Activated naive CD4-positive, alpha-beta T cell treated with anti-CD3 and anti-CD28 coated beads, Interleukin-2, amount 50 U/mL, for 24 hours (primary cell): ENCODE results near the gene NPPA.
"Not testable (repeated sequence)": the region's sequence is repeated elsewhere in the genome, so short reads cannot be mapped to it uniquely, and the experiment has no call there.

ENCODE experiments used
- H3K27ac Mint-ChIP-seq: one replicate; pipeline ENCODE4 v1.8.0; 2021; ENCODE audit warnings: mild to moderate bottlenecking, mixed read lengths
- H3K27me3 Mint-ChIP-seq: one replicate; pipeline ENCODE4 v1.8.0; 2021; ENCODE audit warnings: mixed read lengths
- H3K36me3 Mint-ChIP-seq: one replicate; pipeline ENCODE4 v1.8.0; 2021; ENCODE audit warnings: mixed read lengths
- H3K4me1 Mint-ChIP-seq: one replicate; pipeline ENCODE4 v1.8.0; 2021; ENCODE audit warnings: mixed read lengths
- H3K4me3 Mint-ChIP-seq: one replicate; pipeline ENCODE4 v1.8.0; 2021; ENCODE audit warnings: mild to moderate bottlenecking, mixed read lengths
- H3K9me3 Mint-ChIP-seq: one replicate; pipeline ENCODE4 v1.8.0; 2021; ENCODE audit warnings: mixed read lengths

Gene NPPA

GRCh38 chr1:11817192-11817591, 30.4 kb downstream of the NPPA start:
- Mint-ChIP-seq H3K27ac (no peak overlapping the region), H3K9me3 (no peaks in the 10 kb centered on the region), H3K4me3 (no peak overlapping the region), H3K36me3 (peaks cover 17% of the 10 kb centered on the region), H3K27me3 (no peaks in the 10 kb centered on the region), H3K4me1 (no peaks in the 10 kb centered on the region)

- Mint-ChIP-seq H3K4me3 (no peak overlapping the region), H3K27ac (no peak overlapping the region), H3K27me3 (no peaks in the 10 kb centered on the region), H3K36me3 (peaks cover 12% of the 10 kb centered on the region), H3K9me3 (no peaks in the 10 kb centered on the region), H3K4me1 (peaks cover 10% of the 10 kb centered on the region)
Measured at GRCh38 chr1:11813021-11813420, 34.6 kb downstream of the NPPA start.

GRCh38 chr1:11807133-11807532, 40.5 kb downstream of the NPPA start:
- H3K4me1 Mint-ChIP-seq, result peaks cover 60% of the 10 kb centered on the region
- peaks cover 5% of the 10 kb centered on the region for H3K36me3 Mint-ChIP-seq
- no peaks in the 10 kb centered on the region for H3K9me3 Mint-ChIP-seq
- H3K27ac Mint-ChIP-seq, result no peak overlapping the region
- H3K4me3 Mint-ChIP-seq, result peak overlapping the region; percentile 97
- no peaks in the 10 kb centered on the region for H3K27me3 Mint-ChIP-seq

- H3K36me3 Mint-ChIP-seq, result peaks cover 2% of the 10 kb centered on the region
- peak overlapping the region; percentile 97 for H3K4me3 Mint-ChIP-seq
- peak overlapping the region; percentile 95 for H3K27ac Mint-ChIP-seq
- no peaks in the 10 kb centered on the region for H3K27me3 Mint-ChIP-seq
- peaks cover 67% of the 10 kb centered on the region for H3K4me1 Mint-ChIP-seq
- H3K9me3 Mint-ChIP-seq, result no peaks in the 10 kb centered on the region
Measured at GRCh38 chr1:11806307-11806936, 41.2 kb downstream of the NPPA start.

GRCh38 chr1:11805422-11806306, 41.9 kb downstream of the NPPA start, which contains the start of the genes CLCN6 and MTHFR:
TSS of gene CLCN6 (plus strand) at chr1:11806191. CDS start at chr1:11806263, 72 bp downstream.
TSS of gene MTHFR (minus strand) at chr1:11805964. CDS start at chr1:11803116, 2,848 bp downstream.
- Mint-ChIP-seq H3K36me3 (peaks cover 4% of the 10 kb centered on the region), H3K27ac (peak within 1 kb of the TSS; percentile 95), H3K4me1 (peaks cover 68% of the 10 kb centered on the region), H3K27me3 (no peaks in the 10 kb centered on the region), H3K4me3 (peak within 1 kb of the TSS; percentile 97), H3K9me3 (no peaks in the 10 kb centered on the region)

- H3K27me3 Mint-ChIP-seq, result no peaks in the 10 kb centered on the region
- peaks cover 4% of the 10 kb centered on the region for H3K36me3 Mint-ChIP-seq
- H3K9me3 Mint-ChIP-seq, result no peaks in the 10 kb centered on the region
- H3K27ac Mint-ChIP-seq, result peak overlapping the region; percentile 17
- H3K4me1 Mint-ChIP-seq, result peaks cover 68% of the 10 kb centered on the region
- peak overlapping the region; percentile 97 for H3K4me3 Mint-ChIP-seq
Measured at GRCh38 chr1:11804666-11805421, 42.7 kb downstream of the NPPA start.

- H3K27me3 Mint-ChIP-seq, H3K36me3 Mint-ChIP-seq, H3K27ac Mint-ChIP-seq, H3K9me3 Mint-ChIP-seq: not testable (repeated sequence)
- Mint-ChIP-seq H3K4me3 (peak overlapping the region; percentile 97), H3K4me1 (peaks cover 64% of the 10 kb centered on the region)
Measured at GRCh38 chr1:11803924-11804665, 43.5 kb downstream of the NPPA start.

- H3K27ac Mint-ChIP-seq, result no peak overlapping the region
- peak overlapping the region; percentile 72 for H3K4me3 Mint-ChIP-seq
- no peaks in the 10 kb centered on the region for H3K9me3 Mint-ChIP-seq
- peaks cover 60% of the 10 kb centered on the region for H3K4me1 Mint-ChIP-seq
- H3K36me3 Mint-ChIP-seq, result peaks cover 2% of the 10 kb centered on the region
- H3K27me3 Mint-ChIP-seq, result no peaks in the 10 kb centered on the region
Measured at GRCh38 chr1:11802973-11803885, 44.4 kb downstream of the NPPA start.

GRCh38 chr1:11802616-11802972, 45.0 kb downstream of the NPPA start:
- Mint-ChIP-seq H3K27ac (peak overlapping the region; percentile 41), H3K4me1 (peaks cover 53% of the 10 kb centered on the region), H3K9me3 (no peaks in the 10 kb centered on the region), H3K27me3 (no peaks in the 10 kb centered on the region), H3K36me3 (peaks cover 2% of the 10 kb centered on the region), H3K4me3 (peak overlapping the region; percentile 72)

- Mint-ChIP-seq H3K36me3 (peaks cover 2% of the 10 kb centered on the region), H3K27me3 (no peaks in the 10 kb centered on the region), H3K9me3 (no peaks in the 10 kb centered on the region), H3K27ac (no peak overlapping the region), H3K4me3 (no peak overlapping the region), H3K4me1 (peaks cover 39% of the 10 kb centered on the region)
Measured at GRCh38 chr1:11800756-11801433, 46.7 kb downstream of the NPPA start.

GRCh38 chr1:11800391-11800755, 47.2 kb downstream of the NPPA start:
- no peak overlapping the region for H3K27ac Mint-ChIP-seq
- H3K36me3 Mint-ChIP-seq, result peaks cover 3% of the 10 kb centered on the region
- no peak overlapping the region for H3K4me3 Mint-ChIP-seq
- no peaks in the 10 kb centered on the region for H3K9me3 Mint-ChIP-seq
- H3K4me1 Mint-ChIP-seq, result peaks cover 38% of the 10 kb centered on the region
- no peaks in the 10 kb centered on the region for H3K27me3 Mint-ChIP-seq

- Mint-ChIP-seq H3K36me3 (peaks cover 4% of the 10 kb centered on the region), H3K4me3 (no peak overlapping the region), H3K4me1 (peaks cover 35% of the 10 kb centered on the region), H3K9me3 (no peaks in the 10 kb centered on the region), H3K27me3 (no peaks in the 10 kb centered on the region), H3K27ac (no peak overlapping the region)
Measured at GRCh38 chr1:11799896-11800295, 47.7 kb downstream of the NPPA start.

GRCh38 chr1:11799099-11799498, 48.5 kb downstream of the NPPA start:
- H3K9me3 Mint-ChIP-seq, result no peaks in the 10 kb centered on the region
- no peak overlapping the region for H3K27ac Mint-ChIP-seq
- no peak overlapping the region for H3K4me3 Mint-ChIP-seq
- no peaks in the 10 kb centered on the region for H3K27me3 Mint-ChIP-seq
- H3K36me3 Mint-ChIP-seq, result peaks cover 7% of the 10 kb centered on the region
- H3K4me1 Mint-ChIP-seq, result peaks cover 27% of the 10 kb centered on the region
